VCaP (cell line): ENCODE measurements around the gene TFDP2.
"Not testable (repeated sequence)": the region's sequence is repeated elsewhere in the genome, so short reads cannot be mapped to it uniquely, and the experiment has no call there.

ENCODE experiments used
- H3K27ac ChIP-seq: fragments of 450-650 bp; 2 replicates; pipeline ENCODE4 v1.5.1; 2017
- TF ChIP-seq, protein P1 (sequence below): fragments of 450-650 bp; conservative IDR thresholded peaks from 2 replicates; pipeline ENCODE4 v1.5.1; 2017; ENCODE audit warnings: mild to moderate bottlenecking, moderate library complexity

Gene TFDP2

DNA sequence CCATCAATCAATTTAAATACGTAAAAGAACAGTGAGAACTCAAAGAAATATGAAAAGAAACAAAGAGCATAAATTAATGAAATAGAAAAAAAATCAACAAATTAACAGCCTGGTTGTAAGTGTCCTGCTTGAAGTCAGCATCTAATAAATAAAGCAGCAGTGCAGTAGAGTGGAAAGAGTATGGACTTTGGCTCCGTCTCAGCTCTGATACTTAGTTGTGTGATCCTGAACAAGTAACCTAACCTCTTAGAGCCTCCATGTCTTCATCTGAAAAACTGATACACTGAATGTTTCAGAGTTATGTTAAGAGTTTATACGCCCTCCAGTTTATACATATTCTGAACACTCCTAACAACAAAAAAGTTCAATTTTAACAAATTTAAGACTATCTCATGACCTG is 44.6 kb downstream of the TFDP2 start:
- no peak overlapping the region for H3K27ac ChIP-seq
- TF ChIP-seq, protein P1, sequence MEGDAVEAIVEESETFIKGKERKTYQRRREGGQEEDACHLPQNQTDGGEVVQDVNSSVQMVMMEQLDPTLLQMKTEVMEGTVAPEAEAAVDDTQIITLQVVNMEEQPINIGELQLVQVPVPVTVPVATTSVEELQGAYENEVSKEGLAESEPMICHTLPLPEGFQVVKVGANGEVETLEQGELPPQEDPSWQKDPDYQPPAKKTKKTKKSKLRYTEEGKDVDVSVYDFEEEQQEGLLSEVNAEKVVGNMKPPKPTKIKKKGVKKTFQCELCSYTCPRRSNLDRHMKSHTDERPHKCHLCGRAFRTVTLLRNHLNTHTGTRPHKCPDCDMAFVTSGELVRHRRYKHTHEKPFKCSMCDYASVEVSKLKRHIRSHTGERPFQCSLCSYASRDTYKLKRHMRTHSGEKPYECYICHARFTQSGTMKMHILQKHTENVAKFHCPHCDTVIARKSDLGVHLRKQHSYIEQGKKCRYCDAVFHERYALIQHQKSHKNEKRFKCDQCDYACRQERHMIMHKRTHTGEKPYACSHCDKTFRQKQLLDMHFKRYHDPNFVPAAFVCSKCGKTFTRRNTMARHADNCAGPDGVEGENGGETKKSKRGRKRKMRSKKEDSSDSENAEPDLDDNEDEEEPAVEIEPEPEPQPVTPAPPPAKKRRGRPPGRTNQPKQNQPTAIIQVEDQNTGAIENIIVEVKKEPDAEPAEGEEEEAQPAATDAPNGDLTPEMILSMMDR, result no peak

DNA sequence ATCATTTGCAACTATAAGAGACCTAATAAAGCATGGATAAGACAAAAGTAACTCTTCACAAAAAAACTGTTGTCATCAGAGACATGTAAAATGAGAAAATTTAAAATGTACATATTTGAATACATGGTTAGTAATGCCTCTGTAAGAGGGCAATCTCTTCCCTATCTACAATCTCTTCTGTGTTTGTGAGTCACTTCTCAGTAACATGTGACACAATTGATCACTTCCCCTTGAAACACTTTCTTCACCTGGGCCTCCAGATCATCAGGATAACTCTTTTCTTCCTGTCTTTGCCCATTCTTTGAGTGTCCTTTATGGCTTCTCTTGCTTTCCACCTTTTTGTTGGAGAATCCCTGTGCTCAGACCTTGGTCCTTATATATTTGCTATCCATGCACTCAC is 50.4 kb downstream of the TFDP2 start:
- no peak overlapping the region for H3K27ac ChIP-seq
- TF ChIP-seq, protein P1, result no peak

DNA sequence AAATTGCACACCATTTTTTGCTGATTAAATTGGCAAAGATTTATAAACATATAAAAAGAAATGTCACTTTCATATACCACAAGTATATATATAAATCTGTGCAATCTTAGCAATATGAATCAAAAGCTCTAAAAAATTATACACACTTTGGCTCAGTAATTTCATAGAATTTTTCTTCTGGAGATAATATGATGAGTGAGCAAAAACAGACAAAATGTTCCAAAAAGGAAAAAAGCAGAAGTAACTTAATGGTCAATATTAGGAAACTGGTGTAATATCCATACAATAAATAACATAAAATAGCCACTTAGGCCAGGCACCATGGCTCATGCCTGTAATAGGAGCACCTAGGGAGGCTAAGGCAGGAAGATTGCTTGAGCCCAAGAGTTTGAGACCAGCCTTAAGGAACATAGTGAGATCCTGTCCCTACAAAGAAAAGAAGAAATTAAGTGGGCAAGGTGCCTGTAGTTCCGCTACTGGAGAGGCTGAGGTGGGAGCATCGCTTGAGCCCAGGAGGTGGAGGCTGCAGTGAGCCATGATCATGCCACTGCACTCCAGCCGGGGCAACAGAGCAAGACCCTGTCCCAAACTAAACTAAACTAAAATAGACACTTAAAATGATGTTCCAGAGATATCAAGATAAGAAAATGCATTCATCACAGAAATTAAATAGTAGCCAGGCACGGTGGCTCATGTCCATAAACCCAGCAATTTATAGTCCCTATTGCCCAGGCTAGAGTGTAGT is 52.1 kb downstream of the TFDP2 start:
- H3K27ac ChIP-seq, result no peak overlapping the region
- TF ChIP-seq, protein P1, result no peak

DNA sequence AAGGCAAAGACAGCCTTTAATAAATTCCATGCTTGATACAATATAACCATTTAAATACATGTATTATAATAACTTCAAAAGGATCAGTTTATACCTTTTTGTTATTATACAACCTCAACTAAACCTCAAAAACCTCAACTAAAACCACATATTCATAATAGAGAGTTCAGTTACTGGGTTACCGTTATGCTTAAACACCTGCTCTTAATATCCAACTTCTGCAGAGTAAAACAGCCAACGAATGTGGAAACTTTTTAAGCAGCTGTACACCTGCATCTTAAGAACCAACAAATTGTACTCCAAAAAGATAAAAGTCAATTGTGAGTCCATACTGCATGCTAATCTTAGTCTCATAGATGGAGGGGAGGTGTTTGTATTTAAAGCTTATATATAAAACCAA is 53.5 kb downstream of the TFDP2 start:
- no peak overlapping the region for H3K27ac ChIP-seq
- TF ChIP-seq, protein P1, result no peak

DNA sequence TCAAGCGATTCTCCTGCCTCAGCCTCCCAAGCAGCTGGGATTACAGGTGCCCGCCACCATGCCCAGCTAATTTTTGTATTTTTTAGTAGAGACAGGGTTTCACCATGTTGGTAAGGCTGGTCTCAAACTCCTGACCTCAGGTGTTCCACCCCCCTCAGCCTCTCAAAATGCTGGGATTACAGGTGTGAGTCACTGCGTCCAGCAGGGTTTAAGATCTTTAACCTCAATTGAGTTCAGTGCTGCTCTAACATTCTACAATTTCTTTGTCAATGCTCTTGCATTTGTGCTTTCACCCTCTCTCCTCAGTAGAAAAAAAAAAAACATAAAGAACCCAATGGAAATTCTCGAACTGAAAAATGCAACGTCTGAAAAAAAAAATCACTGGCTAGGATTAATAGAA is 60.4 kb downstream of the TFDP2 start:
- not testable (repeated sequence) for H3K27ac ChIP-seq

DNA sequence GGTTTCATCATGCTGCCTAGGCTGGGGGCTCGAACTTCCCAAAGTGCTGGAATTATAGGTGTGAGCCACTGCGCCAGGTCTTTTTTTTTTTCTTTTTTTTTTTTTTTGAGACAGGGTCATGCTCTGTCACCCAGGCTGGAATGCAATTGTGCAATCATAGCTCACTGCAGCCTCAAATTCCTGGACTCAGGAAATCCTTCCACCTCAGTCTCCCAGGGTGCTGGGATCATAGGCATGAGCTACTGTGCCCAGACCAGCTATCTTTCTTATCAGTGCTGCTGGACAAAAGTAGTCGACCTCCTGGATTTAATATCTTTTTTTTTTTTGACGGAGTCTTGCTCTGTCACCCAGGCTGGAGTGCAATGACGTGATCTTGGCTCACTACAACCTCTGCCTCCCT is 60.8 kb downstream of the TFDP2 start:
- no peak overlapping the region for H3K27ac ChIP-seq
- TF ChIP-seq, protein P1, result no peak

DNA sequence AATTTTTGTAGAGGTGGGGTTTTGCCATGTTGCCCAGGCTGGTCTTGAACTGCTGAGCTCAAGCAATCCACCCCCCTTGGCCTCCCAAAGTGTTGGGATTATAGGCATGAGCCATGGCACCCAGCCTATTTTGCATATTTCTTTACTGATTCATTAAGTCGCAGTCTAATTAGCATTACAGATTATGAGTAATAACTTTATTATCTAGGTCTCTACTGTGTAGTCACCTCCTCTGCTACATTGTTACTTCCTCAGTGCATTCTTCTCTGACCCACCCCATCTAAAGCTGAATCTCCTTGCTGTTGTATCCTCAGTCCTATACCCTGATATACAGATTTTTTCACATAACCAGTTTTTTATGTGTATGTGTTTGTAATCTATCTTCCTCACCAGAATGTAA is 61.7 kb downstream of the TFDP2 start:
- H3K27ac ChIP-seq, result no peak overlapping the region; the same call in 1 of the 2 replicates
- TF ChIP-seq, protein P1, result no peak

DNA sequence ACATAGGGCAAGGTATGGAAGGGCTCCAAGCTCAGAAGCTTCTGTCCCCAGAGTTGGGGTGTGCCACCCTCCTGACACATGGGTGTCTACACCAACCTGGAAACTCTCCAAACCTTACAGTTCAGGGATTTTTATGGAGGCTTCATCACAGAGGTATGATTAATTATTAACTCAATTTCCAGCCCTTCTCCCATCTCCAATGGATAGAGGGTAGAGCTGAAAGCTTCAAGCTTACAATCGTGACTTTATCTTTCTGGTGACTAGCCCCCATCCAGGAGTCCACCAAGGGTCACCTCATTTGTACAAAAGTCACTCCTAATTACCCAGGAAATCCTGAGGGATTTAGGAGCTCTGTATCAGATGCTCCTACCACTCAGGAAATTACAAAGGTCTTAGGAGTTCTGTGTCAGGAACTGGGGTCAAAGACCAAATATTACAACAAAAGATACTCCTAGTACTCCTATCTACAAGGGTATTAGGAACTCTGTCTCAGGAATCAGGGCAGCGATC is 62.7 kb downstream of the TFDP2 start:
- TF ChIP-seq, protein P1, result no peak
- peak overlapping the region; percentile 40 for H3K27ac ChIP-seq
